GM18502 (cell line): Measurements from ENCODE around the gene MPST.

ENCODE experiments used
- ATAC-seq: cut with Tn5 transposase; IDR thresholded peaks from one replicate; pipeline ENCODE4 v1.9.1; 2021; ENCODE audit warnings: mild to moderate bottlenecking; ENCODE audit not compliant: unreplicated experiment, poor library complexity

MPST gene

DNA sequence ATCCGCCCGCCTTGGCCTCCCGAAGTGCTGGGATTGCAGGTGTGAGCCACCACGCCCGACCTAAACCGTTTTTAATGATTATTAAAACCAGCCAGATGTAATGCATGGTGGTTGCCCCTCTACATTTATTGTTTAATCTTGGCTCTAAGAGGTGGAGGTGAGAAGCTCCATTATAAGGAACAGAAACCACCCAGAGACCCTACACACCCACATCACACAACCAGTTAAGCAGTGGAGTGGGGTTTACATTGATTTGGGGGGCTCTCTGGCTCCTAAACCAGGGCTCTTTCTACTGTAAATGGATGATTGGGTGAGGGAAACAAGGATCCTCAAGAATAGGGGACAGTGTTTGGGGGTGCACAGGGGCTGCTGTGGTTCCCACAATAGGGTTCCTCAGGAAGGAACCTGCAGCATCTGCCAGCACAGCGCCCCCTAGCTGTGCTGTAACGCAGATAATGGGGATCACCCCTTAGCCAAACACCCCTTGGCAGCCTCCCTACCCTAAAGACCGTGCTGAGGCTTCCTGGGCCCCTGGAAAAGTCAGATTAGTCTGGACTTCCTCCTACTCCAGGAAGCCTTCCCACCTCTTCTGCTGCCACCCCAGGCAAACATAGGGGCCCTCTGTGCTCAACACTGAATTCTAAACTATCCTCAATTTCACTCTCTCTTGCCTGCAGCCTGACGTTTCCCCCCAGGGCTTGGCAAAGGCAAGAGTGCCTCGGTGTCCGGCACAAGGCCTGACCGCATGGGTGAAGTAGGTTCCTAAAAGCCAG lies 2.4 kb downstream of the MPST start:
- ATAC-seq: no peak

DNA sequence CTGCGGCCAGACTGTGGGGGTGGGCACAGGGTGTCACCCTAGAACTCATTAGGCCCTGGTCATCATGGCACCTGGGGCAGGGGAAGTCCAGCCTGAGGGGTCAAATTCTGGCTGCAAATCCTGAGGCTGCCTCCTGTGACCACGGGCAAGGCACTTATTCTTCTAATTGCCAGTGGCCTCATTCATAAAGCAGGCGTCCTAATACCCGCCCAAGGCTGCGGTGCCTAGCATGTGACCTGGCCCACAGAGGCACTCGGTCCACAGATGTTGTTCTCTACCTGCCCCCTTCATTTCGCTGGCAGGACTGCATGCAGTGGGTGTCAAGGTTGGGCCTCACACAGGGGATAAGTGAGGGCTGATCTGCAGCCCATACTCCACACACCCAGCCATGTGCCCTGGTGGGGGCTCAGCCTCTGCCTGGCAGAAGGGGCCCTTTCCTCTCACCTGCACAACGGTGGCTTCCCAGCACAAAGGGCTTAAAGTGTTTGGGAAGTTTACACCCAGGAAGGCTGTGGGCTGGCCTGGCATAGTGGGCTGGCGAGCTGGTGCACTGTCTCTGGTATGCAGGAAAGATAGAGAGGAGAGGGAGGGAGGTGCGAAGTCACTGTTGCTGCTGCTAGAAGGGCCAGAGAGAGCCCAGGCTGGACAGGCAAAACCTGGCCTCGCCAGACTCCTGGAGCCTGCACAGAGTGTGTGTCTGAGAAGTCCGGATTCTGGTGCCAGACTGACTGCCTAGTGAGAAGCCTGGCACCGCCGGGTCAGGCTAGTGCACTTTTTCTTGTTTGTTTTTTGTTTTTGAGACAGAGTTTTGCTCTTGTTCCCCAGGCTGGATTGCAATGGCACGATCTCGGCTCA lies 3.2 kb downstream of the MPST start:
- no peak for ATAC-seq

DNA sequence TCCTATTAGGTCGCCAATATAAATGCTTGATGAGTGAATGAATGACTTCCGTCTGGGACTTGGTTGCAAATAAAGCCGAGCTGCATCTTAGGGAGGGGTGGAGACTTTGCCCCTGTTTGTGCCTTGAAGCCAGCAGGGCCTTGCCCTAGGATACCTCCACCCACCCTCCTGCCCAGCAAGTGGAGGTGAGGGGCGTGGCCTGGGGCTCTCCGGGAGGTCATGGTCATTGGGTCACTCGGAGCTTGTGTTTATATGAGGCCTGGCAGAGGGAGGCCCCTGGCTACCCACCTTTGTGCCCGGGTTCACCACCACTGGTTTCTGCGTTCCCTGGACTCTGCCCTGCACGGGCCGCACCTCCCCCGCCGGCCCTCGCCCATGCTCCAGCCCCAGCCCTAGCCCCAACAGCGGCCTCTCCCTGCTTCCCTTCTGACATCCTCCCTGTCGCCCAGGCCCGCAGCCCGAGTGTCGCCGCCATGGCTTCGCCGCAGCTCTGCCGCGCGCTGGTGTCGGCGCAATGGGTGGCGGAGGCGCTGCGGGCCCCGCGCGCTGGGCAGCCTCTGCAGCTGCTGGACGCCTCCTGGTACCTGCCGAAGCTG lies 4.3 kb downstream of the MPST start:
- ATAC-seq: no peak

DNA sequence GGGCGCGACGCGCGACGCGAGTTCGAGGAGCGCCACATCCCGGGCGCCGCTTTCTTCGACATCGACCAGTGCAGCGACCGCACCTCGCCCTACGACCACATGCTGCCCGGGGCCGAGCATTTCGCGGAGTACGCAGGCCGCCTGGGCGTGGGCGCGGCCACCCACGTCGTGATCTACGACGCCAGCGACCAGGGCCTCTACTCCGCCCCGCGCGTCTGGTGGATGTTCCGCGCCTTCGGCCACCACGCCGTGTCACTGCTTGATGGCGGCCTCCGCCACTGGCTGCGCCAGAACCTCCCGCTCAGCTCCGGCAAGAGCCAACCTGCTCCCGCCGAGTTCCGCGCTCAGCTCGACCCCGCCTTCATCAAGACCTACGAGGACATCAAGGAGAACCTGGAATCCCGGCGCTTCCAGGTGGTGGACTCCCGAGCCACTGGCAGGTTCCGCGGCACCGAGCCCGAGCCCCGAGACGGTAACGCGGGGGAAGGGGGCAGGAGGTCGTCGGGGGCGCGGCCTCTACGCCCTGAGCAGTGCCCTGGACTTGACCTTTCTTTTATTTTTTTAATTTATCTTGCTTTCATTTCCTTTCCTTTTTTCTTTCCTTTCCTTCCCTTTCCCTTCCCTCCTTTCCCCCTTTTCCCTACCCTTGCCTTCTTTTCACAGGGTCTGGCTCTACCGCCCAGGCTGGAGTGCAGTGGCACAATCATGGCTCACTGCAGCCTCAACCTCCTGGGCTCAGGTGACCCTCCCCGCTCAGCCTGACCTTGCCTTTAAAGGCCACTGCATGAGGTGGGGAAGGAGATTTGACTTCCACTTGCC lies 5.0 kb downstream of the MPST start:
- ATAC-seq: no peak

DNA sequence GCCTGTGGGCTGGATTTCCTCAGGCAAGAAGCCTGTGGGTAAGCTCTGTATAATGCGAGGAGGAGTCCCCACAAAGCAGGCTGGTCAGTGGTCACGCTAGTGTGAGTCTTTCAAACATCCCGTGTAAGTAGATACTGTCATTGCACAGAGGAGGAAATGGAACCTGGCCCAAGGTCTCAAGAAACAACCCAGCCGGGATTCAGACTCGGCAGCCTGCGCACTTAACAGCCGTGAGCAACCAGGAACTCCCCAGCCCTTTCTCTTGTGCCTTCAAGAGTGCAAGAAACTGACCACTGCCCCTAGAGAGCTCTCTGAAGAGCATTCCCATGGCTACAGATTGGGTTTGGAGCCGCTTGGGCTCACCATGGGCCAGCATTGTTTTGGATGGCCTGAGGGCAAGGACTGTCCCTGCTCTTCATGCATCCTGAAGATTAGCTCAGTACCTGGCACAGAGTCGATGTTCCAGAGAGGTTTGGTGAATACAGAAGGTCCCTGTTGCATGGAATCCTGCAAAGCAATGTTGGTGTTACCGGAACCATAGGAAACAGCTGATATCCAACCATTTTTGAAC lies 6.0 kb downstream of the MPST start:
- no peak for ATAC-seq

DNA sequence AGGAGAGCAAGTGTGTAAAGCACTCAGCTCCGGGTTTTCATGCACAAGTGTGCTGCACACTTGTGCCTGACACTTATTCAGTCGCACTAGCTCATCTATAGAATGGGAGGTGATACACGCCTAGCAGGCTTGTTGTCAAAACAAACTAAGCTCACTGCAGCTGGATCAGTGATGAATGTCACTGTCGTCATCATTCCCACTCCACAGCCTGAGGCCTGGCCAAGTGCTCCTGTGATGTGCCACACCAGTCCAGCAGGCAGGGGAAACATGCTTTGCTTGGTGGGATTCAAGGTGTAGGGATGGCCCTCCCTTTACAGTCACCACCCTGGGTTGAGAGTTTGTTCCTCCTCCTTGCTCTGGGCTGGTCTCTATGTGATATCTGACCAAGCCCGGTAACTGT lies 6.8 kb downstream of the MPST start:
- ATAC-seq: no peak

DNA sequence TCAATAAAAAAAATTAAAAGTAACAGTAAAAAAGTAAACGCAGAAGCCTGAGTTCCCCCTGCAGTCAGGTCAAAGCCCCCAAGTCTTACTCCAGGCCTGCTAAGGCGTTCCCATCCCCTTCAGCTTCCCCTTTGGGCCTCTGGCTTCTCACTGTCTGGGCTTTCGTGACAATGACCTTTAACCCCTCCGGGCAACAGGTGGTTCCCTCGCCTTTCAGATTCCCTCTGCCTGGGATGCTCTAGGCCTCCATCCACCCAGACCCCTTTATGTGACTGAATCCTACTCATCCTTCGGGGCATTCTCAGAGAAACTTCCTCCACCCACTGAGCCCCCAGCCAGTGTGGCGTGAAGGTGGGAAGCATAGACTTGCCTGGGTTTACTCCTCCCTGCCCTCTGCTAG lies 8.0 kb downstream of the MPST start:
- no peak for ATAC-seq

DNA sequence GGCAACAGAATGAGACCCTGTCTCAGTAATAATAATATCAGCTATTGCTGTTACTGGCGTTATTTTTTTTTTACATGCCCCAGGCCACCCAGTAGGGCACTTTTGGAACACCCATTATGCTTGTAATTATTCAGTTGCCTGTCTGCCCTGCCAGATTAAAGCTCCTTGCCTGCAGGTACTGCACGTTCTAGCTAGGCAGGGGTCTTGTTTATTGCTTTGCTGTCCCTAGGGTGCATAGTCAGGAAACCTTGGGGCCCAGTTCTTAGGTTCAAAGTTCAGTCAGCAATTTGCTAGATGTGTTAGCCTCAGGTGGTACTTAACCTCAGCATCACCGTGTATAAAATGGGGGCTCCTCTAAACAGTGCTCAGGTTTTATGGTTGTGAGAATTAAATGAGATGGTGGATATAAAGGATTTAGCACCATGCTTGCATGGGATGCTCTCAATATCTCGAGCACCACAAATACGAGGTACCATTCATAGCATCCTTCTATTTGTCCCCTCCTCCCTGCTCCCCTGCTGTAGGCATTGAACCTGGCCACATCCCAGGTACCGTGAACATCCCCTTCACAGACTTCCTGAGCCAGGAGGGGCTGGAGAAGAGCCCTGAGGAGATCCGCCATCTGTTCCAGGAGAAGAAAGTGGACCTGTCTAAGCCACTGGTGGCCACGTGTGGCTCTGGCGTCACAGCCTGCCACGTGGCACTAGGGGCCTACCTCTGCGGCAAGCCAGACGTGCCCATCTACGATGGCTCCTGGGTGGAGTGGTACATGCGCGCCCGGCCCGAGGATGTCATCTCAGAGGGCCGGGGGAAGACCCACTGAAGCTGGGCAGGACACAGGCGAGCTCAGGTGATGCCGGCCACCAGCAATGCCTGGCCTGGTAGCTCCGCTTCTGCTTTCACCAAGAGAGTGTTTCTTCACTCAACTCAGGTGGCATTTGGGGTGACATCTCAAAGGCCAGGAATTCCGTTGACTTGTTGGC lies 9.4 kb downstream of the MPST start:
- no peak for ATAC-seq

DNA sequence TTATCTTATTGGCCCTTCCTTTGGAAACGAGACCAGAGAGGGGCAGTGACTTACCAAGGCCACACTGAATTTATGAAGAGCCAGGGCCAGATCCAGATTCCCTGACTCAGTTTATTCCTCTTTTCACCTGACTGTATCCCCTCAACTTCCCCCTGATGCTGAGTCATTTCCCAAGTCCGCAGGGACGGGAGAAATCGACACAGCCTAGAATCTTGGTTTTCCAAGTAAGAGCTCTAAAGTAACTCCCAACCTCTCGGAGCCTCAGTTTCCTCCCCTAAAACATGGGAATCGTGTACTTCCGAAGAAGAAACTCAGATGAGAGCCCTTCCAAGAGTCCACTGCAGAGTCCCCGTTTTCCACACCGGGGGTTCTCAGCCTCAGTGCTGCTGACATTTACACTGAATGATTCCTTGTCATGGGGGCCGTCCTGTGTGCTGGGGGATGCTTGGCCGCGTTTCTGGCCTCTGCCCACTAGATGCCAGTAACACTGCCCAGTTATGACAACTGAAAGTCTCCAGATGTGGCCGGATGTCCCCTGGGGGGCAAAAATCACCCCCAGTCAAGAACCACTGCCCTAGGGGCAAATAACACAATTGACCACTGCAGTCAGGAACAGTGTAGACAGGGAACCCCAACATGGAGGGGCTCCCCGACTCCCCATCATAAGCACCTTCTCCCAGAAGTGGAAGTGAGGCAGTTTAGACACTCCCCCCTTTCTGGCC lies 11.2 kb downstream of the MPST start:
- ATAC-seq: no peak

DNA sequence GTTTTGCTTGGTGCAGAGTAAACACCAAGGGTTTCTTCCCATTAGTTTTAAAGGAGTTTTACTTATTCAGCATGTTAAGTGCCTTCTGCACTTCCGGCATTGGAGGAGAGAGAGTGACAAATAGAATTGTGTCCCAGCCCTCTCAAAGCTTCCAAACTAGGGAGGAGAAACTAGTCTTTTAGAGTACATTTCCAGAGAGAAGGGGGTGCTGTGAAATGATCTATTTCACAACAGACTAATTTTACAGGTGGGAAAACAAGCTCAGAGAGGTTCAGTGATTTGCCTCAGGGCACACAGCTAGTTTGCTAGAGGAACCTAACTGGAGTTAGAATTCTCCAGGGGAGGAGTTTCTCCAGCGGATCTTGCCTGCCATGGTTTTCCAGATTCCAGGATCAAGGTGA lies 12.6 kb downstream of the MPST start:
- no peak for ATAC-seq

DNA sequence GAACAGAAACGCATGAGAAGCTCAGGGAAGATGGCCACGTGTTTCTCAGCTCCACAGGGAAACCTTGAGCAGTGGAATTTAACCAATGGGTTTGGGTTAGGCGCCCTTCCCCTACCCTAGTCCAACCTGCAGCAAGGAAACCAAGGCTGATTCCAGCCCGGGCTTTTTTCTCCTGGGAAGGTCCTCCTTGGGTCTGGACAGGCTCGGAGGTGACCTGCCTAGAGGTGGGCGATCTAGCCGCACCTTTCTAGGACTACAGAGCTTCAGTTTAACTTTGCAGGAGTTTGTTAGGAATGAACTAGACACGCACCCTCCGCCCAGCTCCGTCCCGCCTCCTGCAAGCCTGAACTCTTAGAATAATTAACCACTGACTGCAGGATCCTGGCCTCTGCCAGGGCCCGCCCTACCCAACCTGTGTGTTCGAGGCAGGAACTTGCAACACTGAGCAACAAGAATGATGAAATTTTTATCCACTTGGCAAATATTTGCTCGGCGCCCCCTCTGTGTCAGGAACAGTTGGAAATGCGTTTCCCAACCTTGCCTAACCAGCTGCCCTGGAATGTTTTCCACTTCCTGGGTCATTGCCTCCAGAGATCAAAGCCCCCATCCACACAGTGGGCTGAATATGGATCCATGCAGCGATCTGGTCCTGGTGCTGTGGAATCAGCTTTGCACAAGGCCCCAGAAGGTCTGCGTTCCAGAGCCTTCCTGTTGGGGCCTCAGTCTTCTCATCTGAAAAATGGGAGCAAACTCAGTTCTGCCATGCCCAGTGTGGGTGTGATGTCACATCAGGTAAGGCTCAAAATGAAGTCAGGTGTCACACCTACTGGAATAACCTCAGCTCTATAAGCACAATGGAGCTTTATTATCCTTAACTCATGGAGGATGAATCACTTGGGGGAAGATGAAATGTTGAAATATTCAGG lies 13.3 kb downstream of the MPST start:
- ATAC-seq: no peak

DNA sequence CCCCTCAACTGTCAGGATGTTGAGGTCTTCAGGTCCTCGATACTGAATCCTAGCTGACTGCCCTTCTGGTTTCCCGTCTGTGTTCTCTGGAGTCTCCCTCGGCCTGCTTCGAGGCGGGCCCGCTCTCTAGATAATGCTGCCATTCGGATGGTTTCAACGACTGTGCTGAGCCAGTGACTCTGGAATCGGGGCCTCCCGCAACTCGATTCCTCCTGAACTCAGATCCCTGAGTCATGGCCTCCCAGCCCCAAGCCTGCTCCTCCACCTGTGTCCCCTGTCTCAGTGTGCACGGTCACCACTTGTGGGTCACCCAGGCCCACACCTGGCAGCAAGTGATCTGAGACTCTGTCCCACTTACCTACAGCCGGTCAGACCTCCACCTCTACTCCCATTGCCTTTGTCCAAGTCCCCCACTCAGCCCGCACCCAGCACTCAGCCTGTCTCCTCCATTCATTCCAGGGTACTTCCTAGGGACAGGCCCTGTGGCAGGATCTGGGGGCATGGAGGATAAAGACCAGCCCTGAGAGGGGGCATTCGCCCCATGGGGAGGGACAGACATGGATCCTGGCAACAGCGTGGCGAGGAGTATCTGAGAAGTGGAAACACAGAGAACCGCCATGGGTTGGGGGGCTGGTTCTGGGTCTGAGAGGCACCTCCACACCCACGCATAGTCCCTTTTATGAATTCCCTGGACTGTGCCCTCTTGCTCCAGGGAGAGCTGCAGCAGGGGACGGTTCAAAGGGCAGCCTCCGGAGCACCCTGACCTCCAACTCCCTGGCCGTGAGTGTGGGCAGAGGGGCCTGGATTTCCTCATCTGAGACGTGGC lies 14.3 kb downstream of the MPST start:
- ATAC-seq: no peak

DNA sequence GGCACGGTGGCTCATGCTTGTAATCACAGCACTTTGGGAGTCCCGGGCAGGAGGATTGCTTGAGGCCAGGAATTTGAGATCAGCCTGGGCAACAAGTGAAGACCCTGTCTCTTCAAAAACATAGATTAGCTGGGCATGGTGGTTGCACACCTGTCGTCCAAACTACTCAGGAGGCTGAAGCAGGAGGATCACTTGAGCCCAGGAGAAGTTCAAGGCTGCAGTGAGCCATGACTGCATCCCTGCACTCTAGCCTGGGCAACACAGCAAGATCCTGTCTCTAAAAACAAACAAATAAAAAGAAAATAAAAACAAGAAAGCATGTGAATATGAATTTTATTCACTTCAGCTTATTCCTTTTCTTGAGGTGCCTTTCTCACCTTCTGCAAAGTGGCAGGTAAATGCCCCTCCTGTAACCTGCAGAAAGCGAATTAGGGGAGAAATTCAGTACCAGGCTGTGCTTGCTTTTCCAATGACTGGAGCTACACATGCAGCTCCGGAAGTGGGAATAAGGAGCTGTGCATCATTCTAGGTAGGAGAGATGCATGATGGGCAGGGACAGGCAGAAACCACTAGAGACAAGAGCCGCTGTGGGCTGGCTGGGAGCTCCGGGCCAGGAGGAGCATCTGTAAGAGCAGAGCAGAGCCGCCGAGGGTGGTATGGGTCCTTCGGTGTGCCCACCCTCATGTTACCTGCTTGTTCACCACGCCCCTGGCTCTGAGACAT lies 17.3 kb downstream of the MPST start:
- ATAC-seq: no peak

DNA sequence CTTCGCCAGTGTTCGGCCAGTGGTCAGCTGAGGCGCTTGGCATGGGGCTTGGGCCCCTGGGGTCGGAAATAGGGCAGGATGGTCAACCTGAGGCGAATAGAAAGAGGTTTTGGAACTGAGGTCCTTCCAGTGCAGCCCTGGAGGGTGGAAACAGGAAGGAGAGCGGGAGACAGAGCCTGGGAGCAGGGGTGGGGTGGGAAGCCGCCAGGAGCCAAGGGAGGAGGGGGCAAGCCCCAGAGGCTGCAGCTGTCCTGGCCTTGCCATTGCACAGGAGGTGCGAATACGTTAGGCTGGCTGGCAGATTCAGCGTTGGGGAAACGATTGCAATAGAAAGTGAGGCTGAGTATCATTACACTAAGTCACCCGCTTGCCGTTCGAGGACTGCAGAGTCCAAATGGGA lies 18.1 kb downstream of the MPST start:
- ATAC-seq: no peak

DNA sequence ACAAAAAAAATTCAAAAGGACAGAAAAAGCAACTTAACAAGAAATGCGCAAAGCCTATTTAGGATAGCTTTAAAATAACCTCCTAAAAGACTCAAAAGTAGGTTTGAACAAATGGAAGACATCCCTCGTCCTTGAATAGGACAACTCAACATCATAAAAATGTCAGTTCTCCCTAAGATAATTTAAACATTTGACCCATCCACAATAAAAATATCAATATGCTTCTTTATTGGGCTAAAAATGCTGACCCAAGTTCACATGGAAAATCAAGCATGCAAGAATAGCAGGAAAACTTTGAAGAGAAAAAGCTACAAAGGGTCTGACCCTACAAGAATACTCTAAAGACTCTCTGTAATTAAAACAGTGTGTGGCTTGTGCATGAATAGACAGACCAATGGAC lies 19.9 kb downstream of the MPST start:
- no peak for ATAC-seq
